GM11168 (cell line): ENCODE measurements around the gene GOLGA8B.
"Not testable (repeated sequence)": the region's sequence is repeated elsewhere in the genome, so short reads cannot be mapped to it uniquely, and the experiment has no call there.

ENCODE experiments used
- in situ Hi-C: fragments of 300-500 bp; cut with MboI; formaldehyde crosslinking; loops from one replicate; pipeline ENCODE4 v1.12.0; 2022; ENCODE audit warnings: low sequenced_read_pairs; ENCODE audit not compliant: unreplicated experiment

GOLGA8B gene

DNA sequence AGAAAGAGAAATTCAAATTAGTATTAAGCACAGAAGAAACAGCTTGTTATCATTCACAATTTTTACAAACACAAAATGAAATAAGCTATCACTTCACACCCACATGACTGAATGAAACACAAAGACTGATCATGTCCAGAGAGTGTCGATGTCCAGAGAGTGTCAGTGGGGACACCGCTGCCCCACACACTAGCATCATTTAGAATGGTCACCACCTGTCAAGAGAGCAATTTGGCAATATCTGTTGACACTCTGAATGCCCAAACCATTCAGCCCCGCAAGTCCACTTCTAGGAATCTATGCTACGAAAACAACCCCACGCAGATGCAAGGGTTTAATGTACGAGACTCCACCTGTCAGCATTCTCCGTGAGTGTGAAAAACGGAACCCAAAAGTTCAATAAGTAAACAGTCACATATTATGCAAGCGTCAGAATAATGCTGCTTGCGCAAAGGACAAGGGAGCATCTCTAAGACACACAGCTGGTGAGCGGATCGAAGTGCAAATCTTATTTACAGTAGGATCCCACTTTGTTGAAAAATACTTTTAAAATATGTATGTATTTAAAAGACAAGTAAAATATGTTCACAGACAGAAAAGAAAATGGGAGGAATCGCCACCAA, 11.3 kb downstream of the GOLGA8B start:
- in situ Hi-C loops: loop anchor here (5.0 kb wide), 1 partner anchor 145 kb away; no protein-coding TSS in a partner anchor

DNA sequence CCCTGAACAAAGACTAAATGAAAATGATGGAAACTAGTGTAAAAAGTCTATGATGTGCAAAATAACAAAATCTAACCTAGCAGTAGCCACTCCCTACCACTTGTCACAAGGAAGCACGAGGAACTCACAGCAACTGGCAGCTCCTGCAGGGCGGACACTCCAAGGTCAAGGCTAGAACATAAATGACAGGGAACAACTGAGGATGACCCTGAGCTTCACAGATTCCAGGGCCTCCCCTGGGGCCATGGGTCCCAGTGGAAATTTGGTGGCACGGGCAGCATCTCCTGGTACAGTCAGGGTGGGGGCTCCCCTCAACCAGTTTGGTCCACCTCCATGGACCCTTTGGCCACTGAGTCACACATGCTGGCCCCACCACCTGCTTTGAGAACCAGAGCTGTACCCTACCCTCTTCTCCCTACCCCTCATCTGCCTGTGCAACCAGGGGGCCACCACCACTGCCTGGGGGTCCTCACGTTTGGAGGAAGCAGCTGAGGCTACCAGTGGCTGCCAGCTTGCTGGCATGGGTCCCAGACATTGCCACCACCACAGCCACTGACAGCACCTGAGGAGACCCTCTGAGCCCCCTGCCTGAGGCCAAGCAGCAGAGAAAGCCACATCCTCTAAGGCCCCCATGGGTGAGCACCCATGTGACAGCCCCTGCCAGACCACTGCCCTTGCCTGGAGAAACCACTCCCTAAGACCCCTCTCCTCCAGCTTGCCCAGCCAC, 13.6 kb downstream of the GOLGA8B start:
- in situ Hi-C loops: loop anchor here (5.0 kb wide), 1 partner anchor 143 kb away; no protein-coding TSS in a partner anchor

- in situ Hi-C loops: not testable (repeated sequence)
Observed at GRCh38 chr15:34567174-34567573, 16.3 kb downstream of the GOLGA8B start.

DNA sequence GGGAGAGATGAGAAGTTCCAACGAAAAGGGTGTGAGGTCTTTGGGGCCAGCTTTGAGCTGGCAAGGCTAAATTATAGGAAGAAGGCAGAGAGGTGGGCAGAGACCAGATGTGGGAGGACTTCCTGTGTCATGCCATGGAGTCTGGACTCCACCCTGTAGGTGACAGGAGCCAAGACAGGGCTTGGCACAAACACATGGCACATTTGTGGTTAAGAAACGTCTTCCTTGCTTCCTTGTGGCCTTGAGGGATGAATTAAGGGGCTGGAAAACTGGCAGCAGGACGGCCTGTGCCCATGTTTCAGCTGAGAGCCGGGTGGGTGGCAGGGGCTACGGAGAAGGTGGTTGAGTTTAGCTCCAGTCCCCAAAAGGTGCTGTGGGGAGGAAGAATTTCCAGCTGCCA, 18.7 kb downstream of the GOLGA8B start:
- in situ Hi-C loops: not testable (repeated sequence)

DNA sequence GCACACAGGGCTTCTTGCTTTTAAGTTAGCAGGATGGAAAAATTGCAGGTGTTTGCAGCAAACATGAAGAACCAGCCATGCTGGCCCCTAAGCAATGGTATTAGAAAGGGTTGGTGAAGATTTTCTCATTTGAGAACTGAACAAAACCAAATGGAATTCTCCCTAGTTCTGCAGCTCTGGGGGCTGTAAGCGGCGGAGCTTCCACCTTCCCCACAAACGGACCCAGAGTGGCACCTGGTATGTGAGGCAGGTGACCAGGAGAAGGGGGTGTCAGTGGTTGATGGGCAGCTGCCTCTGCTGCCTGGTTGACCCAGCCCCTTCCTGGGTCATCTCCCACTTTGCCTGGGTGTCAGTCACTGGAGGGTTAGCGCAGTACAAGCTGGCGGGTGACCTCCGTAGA, 22.6 kb downstream of the GOLGA8B start:
- in situ Hi-C loops: not testable (repeated sequence)

DNA sequence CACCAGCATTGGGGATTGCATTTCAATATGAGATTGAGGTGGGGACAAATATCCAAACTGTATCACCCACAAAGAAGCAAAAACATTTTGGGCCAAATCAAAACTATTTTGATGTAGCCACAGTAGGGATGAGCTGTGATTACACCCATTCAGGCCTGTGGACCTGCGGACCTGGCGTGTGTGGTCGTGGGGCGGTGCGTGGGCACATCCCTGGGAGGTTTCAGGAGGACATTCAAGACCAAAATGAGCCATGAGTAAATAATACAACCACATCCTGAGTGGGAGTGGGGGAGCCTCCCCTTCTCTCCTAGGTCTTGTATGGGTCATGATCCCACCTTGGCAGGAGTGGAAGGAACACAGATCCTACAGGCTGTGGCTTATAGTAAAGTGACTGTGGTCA, 23.7 kb downstream of the GOLGA8B start:
- in situ Hi-C loops: not testable (repeated sequence)

GRCh38 chr15:34555162-34555561, 28.3 kb downstream of the GOLGA8B start:
- in situ Hi-C loops: not testable (repeated sequence)

DNA sequence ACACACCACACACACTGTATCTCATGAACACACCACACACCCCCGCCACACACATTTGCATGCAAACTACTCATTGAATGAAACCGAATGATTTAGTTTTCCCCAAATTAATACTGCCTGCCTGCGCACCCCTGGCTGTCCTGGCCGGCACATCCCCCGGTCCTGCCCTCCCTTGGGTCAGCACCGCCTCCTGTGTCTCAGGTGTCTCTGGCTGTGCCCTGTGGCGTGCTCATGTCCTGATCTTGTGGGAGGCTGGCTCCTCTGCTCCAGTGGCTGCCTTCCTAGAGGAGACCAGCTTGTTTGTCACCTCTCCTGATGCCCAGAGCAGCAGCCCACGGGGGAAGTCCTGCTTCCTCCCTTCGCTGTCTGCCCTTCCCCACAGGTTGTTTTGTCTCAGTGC, 28.7 kb downstream of the GOLGA8B start:
- in situ Hi-C loops: not testable (repeated sequence)

GRCh38 chr15:34554126-34554525, 29.3 kb downstream of the GOLGA8B start:
- in situ Hi-C loops: not testable (repeated sequence)

DNA sequence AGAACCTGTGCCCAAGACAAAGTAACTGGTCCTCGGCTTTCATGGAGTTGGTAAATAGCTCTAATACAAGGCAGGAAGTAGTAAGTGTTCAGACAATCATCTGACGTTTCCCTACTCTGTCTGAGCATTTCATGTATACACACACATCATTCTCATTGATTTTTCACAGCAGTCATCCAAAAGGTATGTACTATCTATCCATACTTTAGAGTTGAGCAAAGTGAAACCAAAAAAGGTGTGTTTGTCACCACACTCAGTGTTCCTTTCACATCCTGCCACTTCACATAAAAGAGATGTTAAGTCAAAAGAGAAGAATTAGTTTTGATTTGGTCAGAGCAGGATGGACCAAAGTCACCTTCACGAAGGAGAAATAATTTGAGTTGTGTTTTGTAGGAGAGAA, 33.3 kb downstream of the GOLGA8B start:
- in situ Hi-C loops: not testable (repeated sequence)

GRCh38 chr15:34549381-34549809, 34.1 kb downstream of the GOLGA8B start:
- in situ Hi-C loops: loop anchor here (25.0 kb wide), 2 partner anchors 312 to 512 kb away; partner anchors contain the start of genes AVEN and EMC4

DNA sequence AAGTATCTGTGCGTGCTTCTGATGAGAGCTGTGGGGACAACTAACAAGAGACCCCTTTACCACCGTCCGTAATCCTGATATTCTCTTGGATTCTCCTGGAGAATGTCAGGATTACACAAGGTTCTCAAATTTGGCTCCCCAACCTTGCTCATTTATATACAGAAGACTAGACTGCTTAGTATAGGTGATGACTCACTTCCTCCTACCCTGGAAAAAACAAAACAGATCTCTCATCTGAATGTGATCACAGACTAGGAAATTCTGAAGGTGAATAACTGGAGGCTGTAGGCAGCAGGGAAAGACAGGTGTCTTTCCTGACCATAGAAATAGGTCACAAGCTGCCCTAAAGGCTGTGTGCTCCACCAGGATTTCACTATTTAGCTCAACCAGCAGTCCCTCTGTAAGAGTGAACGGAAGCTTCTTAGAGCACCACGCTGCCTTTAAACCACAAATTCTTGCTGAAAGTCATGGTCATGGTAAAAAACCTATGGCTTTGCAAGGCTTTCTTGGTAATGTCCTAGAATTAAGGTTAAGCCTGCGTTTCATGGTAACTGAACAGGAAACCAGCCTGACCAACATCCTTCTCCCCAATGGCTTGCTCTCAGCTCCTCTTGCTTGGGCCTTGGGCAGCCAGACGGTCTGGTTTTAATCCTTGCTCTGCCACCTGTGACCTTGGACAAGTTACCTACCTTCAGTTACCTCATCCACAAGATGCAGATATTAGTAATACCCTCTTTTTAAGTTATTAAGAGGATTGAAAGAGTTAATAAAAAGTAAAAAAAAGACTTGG, 39.4 kb downstream of the GOLGA8B start:
- in situ Hi-C loops: loop anchor here (25.0 kb wide), 2 partner anchors 307 to 507 kb away; partner anchors contain the start of genes AVEN and EMC4

DNA sequence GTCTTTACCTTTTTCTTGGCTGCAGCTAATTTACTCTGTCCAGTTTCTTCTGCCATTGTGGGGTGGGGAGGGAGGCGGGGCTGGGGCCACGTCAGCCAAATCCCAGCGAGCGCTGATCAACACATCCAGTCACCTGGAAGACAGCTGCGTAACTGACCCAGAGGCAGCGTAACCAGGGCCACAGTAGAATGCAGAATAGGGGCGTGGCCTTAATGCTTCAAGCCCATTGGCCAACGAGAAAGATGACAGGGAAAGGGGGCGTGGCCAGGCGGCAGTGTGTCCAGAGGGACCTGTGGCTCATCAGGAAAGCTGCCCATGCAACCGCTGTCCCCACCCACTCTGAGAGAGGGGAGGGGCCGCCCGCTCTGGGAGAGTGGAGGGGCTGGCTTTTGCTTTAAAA, 47.6 kb downstream of the GOLGA8B start:
- in situ Hi-C loops: loop anchor here (25.0 kb wide), 2 partner anchors 299 to 499 kb away; partner anchors contain the start of genes AVEN and EMC4
